Measurements from ENCODE around the gene ANKRD33B. TPM values are rescaled to one million over a fixed set of nuclear protein-coding genes. Genes with fewer than 3 reads are reported as not detected.

The ANKRD33B gene
- total RNA-seq, 1 experiment from 2014 or later = 6.9 TPM

- no peak overlapping the region for H2AK5ac ChIP-seq (ENCODE audit: insufficient read length, low read length)
- peaks cover 9 to 16% of the 10 kb centered on the region in 2 experiments for H3K4me1 Mint-ChIP-seq
- peaks cover 2% of the 10 kb centered on the region; the same call in 1 of the 2 replicates for H3K27me3 Mint-ChIP-seq (ENCODE audit: low read depth)
- no peak overlapping the region for H2BK120ac ChIP-seq (ENCODE audit: low read depth, low read length, poor library complexity, severe bottlenecking)
- no peak overlapping the region for H2BK20ac ChIP-seq (ENCODE audit: low read depth, low read length, poor library complexity, severe bottlenecking)
- H3K9me3 ChIP-seq (ENCODE audit: control insufficient read depth, low read depth, low read length) = no peaks in the 10 kb centered on the region
- no peaks in the 10 kb centered on the region; the same call in 1 of the 2 replicates for H3K4me1 ChIP-seq (ENCODE audit: insufficient read depth, low read length)
- H3K36me3 Mint-ChIP-seq (ENCODE audit: insufficient read depth in 1 of 3, low read depth in 3 of 3) = peaks cover 0 to 5% (median 2%) of the 10 kb centered on the region in 3 experiments; a peak in 3 of 7 replicates
- TF ChIP-seq CTCF (conservative IDR thresholded peaks at IDR 0.05) = no peak
- no peaks in the 10 kb centered on the region for H4K20me1 ChIP-seq (ENCODE audit: control insufficient read depth, insufficient read depth, insufficient read length)
- H3K4me2 ChIP-seq (ENCODE audit: insufficient read depth, insufficient read length, low read length) = no peak overlapping the region
- no peak overlapping the region for H3K18ac ChIP-seq (ENCODE audit: insufficient read length, low read depth, low read length)
- H3K23ac ChIP-seq (ENCODE audit: insufficient read length, low read depth, low read length) = no peak overlapping the region
- no peak overlapping the region for H2BK15ac ChIP-seq (ENCODE audit: low read depth, low read length)
- no peak overlapping the region for H3K27ac ChIP-seq (ENCODE audit: insufficient read length, low read depth, low read length)
- no peak overlapping the region for H2BK12ac ChIP-seq (ENCODE audit: insufficient read length, low read depth, low read length)
- H4K91ac ChIP-seq (ENCODE audit: insufficient read length, low read depth, low read length) = no peak overlapping the region
- H3K23me2 ChIP-seq (ENCODE audit: insufficient read length, low read depth, low read length, poor library complexity, severe bottlenecking) = no peaks in the 10 kb centered on the region
- no peak overlapping the region for H4K5ac ChIP-seq (ENCODE audit: insufficient read length, low read depth, low read length)
- no peak overlapping the region for H2AFZ ChIP-seq (ENCODE audit: low read length)
- no peaks in the 10 kb centered on the region for H3K27me3 ChIP-seq (ENCODE audit: insufficient read depth, low read length)
- H3K4ac ChIP-seq (ENCODE audit: low read depth, low read length) = no peak overlapping the region
- H4K8ac ChIP-seq (replicated peaks; ENCODE audit: insufficient read length, low read depth, low read length) = no peak overlapping the region
- no peak overlapping the region for H3T11ph ChIP-seq (ENCODE audit: low read length)
- no peaks in the 10 kb centered on the region for H3K79me1 ChIP-seq (ENCODE audit: insufficient read depth, low read depth, low read length, poor library complexity, severe bottlenecking)
- no peak overlapping the region for H3K14ac ChIP-seq (ENCODE audit: insufficient read depth, low read length)
- H3K4me3 Mint-ChIP-seq = no peak overlapping the region
- H3K56ac ChIP-seq (ENCODE audit: insufficient read length, low read depth, low read length) = no peak overlapping the region
- no CpG with 5 or more reads among the region's 3 CpGs for WGBS (ENCODE audit: extremely low coverage, insufficient read length, low lambda C conversion rate)
- H3K79me2 ChIP-seq (ENCODE audit: insufficient read depth, low read length) = 0 out of 2 replicates have a peak, but pooled peaks cover 4% of the 10 kb centered on the region
- H2BK5ac ChIP-seq (ENCODE audit: insufficient read length, low read length) = no peak overlapping the region
- no peak for DNase-seq
- H3K9ac ChIP-seq (ENCODE audit: extremely low read depth, insufficient read length, low read length) = no peak overlapping the region
- H3K27ac Mint-ChIP-seq = no peak overlapping the region
- H3K9me3 Mint-ChIP-seq = no peaks in the 10 kb centered on the region
Observed at GRCh38 chr5:10645146-10645545, 81.3 kb downstream of the ANKRD33B start.
